Measurements from ENCODE around the gene ZER1.

DNA sequence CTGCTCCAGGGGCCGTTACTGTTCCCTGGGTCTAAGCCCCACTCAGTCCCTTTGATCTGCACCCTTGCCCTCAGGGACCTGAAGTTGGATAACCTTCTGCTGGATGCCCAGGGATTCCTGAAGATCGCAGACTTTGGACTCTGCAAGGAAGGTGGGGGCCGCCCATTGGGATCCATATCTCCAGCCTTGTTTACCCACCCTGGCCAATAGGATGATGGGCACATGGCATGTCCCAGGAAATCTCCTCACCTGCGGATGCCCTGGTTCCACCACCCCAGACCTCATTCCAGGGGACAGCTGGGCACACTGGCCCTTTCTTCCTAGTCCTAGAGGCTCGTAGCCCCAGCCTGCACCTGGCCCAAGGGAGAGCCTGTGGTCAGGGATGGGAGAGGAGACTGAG, 53.3 kb downstream of the ZER1 start:
- TF ChIP-seq, protein P1, sequence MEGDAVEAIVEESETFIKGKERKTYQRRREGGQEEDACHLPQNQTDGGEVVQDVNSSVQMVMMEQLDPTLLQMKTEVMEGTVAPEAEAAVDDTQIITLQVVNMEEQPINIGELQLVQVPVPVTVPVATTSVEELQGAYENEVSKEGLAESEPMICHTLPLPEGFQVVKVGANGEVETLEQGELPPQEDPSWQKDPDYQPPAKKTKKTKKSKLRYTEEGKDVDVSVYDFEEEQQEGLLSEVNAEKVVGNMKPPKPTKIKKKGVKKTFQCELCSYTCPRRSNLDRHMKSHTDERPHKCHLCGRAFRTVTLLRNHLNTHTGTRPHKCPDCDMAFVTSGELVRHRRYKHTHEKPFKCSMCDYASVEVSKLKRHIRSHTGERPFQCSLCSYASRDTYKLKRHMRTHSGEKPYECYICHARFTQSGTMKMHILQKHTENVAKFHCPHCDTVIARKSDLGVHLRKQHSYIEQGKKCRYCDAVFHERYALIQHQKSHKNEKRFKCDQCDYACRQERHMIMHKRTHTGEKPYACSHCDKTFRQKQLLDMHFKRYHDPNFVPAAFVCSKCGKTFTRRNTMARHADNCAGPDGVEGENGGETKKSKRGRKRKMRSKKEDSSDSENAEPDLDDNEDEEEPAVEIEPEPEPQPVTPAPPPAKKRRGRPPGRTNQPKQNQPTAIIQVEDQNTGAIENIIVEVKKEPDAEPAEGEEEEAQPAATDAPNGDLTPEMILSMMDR (IDR thresholded peaks at IDR 0.05) = no peak
- TF ChIP-seq POLR2A (IDR thresholded peaks at IDR 0.05) = no peak

Measured in body of pancreas (tissue), 4 donors.